ENCODE results near the gene TSPAN11.

The TSPAN11 gene, protein sequence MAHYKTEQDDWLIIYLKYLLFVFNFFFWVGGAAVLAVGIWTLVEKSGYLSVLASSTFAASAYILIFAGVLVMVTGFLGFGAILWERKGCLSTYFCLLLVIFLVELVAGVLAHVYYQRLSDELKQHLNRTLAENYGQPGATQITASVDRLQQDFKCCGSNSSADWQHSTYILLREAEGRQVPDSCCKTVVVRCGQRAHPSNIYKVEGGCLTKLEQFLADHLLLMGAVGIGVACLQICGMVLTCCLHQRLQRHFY

DNA sequence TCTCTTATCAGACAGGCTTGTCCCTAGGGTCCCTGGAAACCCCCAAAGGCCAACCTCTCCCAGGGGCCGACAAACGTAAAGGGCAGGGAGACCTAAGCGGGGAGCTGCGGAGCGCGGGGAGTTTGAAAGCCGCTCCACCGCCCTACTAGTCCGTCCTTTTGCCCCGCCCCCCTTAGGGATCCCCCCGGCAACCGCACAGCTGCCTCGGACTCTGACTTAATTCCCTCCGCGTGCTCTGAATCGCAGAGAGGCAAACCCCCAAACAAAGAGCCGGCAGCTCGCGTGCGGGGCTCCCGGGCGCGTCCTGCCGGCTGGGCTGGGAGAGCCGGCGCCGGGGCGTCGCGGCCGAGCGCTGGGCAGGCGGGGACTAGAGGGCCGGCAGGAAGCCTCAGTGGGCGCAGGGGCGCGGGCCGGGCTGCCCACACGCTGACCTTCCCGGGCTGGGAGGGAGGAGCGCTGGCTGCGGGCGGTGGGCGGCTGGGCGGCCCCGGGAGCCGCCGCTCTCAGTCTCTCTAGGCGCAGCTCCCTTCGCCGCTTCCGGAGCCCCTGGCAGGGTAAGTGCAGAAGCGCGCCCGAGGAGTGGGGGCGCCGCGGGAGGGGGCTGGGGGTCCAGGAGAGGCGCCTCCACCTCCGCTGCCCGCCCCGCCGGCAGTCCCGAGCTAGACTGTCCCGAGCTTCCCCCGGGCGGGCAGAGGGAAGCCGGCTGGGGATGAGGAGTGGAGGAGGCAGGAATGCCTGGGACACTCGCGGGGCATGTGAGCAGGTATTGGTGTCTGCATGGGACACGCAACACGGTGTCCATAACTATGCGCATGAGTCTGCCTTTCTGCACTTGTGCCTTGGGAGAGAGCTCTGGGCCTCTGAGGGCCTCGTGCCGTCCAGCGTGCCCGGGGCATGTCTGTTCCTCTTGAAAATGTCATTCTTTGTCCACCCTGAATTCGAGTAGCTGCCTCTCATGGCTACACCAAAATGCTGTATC, at the start of gene TSPAN11:
Gene TSPAN11 (plus strand): TSS at position 506 of the 979 bp plus-strand sequence. CDS start 27,244 bp downstream, outside the sequence.
- Histone ChIP-seq H3K9me3 (ENCODE audit: control insufficient read depth in 2 of 2, low read length in 2 of 2) (no peaks in the 10 kb centered on the region), H3K4me3 (ENCODE audit: low read length in 2 of 2) (peak within 1 kb of the TSS; percentile 54 to 65)

DNA sequence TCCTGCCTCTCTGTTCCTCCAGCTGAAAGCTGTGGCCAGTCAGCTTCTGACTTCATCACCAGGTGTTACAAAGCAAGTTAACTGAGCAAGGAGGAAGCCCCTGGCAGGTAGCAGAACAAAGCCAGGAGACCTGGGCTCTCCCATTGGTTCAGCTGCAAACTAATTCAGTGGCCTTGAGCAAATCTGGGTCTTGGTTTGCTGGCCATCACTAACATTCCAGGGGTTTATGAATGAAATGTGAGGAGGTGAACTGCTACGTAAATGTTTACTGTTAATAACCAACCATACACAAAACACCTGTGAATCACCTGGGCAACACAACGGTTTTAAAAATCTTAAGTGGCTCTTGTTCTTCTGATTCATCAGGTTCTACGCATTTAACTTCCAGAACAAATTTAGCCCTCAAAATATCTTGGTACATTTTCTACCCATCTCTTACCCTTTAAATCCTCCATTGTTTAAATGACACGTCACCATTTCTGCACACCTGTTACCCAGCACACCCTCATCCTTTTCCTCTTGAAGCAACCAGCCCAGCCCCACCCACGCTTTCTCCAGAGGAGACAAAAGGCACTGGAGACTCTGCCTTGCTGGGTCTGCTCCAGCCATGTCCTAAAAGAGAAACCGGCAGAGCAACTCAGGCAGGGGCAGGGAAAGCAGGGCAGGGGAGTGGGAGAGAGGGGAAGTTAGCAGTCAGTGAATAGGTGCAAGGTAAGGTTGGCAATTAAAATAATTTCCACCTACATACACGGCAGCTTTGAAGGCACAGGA, 49.3 kb upstream of the TSPAN11 start:
- no peaks in the 10 kb centered on the region for H3K9me3 ChIP-seq (ENCODE audit: control insufficient read depth in 2 of 2, low read length in 2 of 2)
- no peak overlapping the region for H3K27ac ChIP-seq (ENCODE audit: low read length)
- H3K9ac ChIP-seq (ENCODE audit: low read length in 2 of 2): no peak overlapping the region
- H3K4me3 ChIP-seq (ENCODE audit: low read length in 2 of 2): no peak overlapping the region
- H3K4me1 ChIP-seq (ENCODE audit: control insufficient read depth, insufficient read depth, low read length): no peaks in the 10 kb centered on the region
- no peaks in the 10 kb centered on the region for H3K27me3 ChIP-seq (ENCODE audit: control insufficient read depth in 1 of 2, insufficient read depth in 2 of 2, low read length in 2 of 2)
- H3K36me3 ChIP-seq (ENCODE audit: control insufficient read depth in 2 of 2, insufficient read depth in 2 of 2, low read length in 2 of 2): no peaks in the 10 kb centered on the region

More for the DNA sequence above, at the start of gene TSPAN11:
- peaks cover 17% of the 10 kb centered on the region for H3K4me1 ChIP-seq (ENCODE audit: control insufficient read depth, insufficient read depth, low read length)
- peak within 1 kb of the TSS in 1 of 2 donors; percentile 24 for H3K9ac ChIP-seq (ENCODE audit: low read length in 2 of 2)
- no peak within 1 kb of the TSS for H3K27ac ChIP-seq (ENCODE audit: low read length)
- no peaks in the 10 kb centered on the region for H3K36me3 ChIP-seq (ENCODE audit: control insufficient read depth in 2 of 2, insufficient read depth in 2 of 2, low read length in 2 of 2)
- peaks cover 21 to 26% of the 10 kb centered on the region in 2 donors for H3K27me3 ChIP-seq (ENCODE audit: control insufficient read depth in 1 of 2, insufficient read depth in 2 of 2, low read length in 2 of 2)

DNA sequence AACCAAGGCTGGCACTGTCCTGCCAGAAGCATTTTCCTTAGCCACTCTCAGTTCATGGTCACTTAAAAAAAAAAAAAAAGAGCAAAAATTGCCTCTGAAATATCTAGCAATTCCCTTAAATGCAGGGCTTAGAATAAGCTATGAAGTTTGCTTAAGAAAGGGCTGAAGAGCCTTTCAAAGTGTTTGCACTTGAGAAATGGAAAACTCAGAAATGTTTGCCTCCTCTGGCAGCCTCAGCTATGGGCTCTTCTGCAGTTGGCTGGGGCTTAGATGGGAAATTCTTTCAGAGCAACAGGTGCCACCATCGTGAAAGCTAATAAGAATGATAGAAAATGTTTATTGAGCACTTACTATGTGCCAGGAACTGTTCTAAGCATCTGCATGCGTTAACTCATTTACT, 48.5 kb upstream of the TSPAN11 start:
- no peaks in the 10 kb centered on the region for H3K36me3 ChIP-seq (ENCODE audit: control insufficient read depth in 2 of 2, insufficient read depth in 2 of 2, low read length in 2 of 2)
- H3K27me3 ChIP-seq (ENCODE audit: control insufficient read depth in 1 of 2, insufficient read depth in 2 of 2, low read length in 2 of 2): no peaks in the 10 kb centered on the region
- H3K27ac ChIP-seq (ENCODE audit: low read length): no peak overlapping the region
- H3K4me3 ChIP-seq (ENCODE audit: low read length in 2 of 2): no peak overlapping the region
- H3K4me1 ChIP-seq (ENCODE audit: control insufficient read depth, insufficient read depth, low read length): no peaks in the 10 kb centered on the region
- H3K9ac ChIP-seq (ENCODE audit: low read length in 2 of 2): no peak overlapping the region
- no peaks in the 10 kb centered on the region for H3K9me3 ChIP-seq (ENCODE audit: control insufficient read depth in 2 of 2, low read length in 2 of 2)

GRCh38 chr12:30880061-30880460, 46.5 kb upstream of the TSPAN11 start:
- Histone ChIP-seq H3K9me3 (ENCODE audit: control insufficient read depth in 2 of 2, low read length in 2 of 2) (no peaks in the 10 kb centered on the region), H3K4me1 (ENCODE audit: control insufficient read depth, insufficient read depth, low read length) (no peaks in the 10 kb centered on the region), H3K9ac (ENCODE audit: low read length in 2 of 2) (no peak overlapping the region), H3K27ac (ENCODE audit: low read length) (no peak overlapping the region), H3K27me3 (ENCODE audit: control insufficient read depth in 1 of 2, insufficient read depth in 2 of 2, low read length in 2 of 2) (no peaks in the 10 kb centered on the region), H3K36me3 (ENCODE audit: control insufficient read depth in 2 of 2, insufficient read depth in 2 of 2, low read length in 2 of 2) (no peaks in the 10 kb centered on the region), H3K4me3 (ENCODE audit: low read length in 2 of 2) (no peak overlapping the region)

DNA sequence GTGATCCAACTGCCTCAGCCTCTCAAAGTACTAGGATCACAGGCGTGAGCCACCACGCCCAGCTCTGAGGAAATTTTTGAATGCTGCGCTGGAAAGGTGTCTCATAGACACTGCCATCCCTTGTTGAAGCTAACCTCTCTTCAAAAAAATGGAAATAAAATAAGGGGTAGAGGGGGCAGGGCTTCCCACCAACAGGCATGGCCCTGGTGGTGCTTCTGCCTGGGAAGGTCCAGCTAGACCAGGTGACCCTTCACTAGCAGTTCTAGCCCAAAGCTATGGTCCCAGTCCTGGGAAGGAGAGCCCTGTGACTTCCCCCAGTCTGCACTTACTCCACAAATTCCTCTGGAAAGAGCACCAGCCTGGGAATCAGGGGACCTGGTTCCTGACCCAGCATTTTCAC, 45.7 kb upstream of the TSPAN11 start:
- H3K4me3 ChIP-seq (ENCODE audit: low read length in 2 of 2): no peak overlapping the region
- H3K9ac ChIP-seq (ENCODE audit: low read length in 2 of 2): no peak overlapping the region
- H3K9me3 ChIP-seq (ENCODE audit: control insufficient read depth in 2 of 2, low read length in 2 of 2): peaks cover 0 to 2% of the 10 kb centered on the region in 2 donors
- H3K36me3 ChIP-seq (ENCODE audit: control insufficient read depth in 2 of 2, insufficient read depth in 2 of 2, low read length in 2 of 2): no peaks in the 10 kb centered on the region
- no peaks in the 10 kb centered on the region for H3K27me3 ChIP-seq (ENCODE audit: control insufficient read depth in 1 of 2, insufficient read depth in 2 of 2, low read length in 2 of 2)
- no peaks in the 10 kb centered on the region for H3K4me1 ChIP-seq (ENCODE audit: control insufficient read depth, insufficient read depth, low read length)
- no peak overlapping the region for H3K27ac ChIP-seq (ENCODE audit: low read length)

GRCh38 chr12:30882706-30883105, 43.8 kb upstream of the TSPAN11 start:
- Histone ChIP-seq H3K9me3 (ENCODE audit: control insufficient read depth in 2 of 2, low read length in 2 of 2) (peaks cover 0 to 10% of the 10 kb centered on the region in 2 donors), H3K4me1 (ENCODE audit: control insufficient read depth, insufficient read depth, low read length) (no peaks in the 10 kb centered on the region), H3K4me3 (ENCODE audit: low read length in 2 of 2) (no peak overlapping the region), H3K27me3 (ENCODE audit: control insufficient read depth in 1 of 2, insufficient read depth in 2 of 2, low read length in 2 of 2) (no peaks in the 10 kb centered on the region), H3K36me3 (ENCODE audit: control insufficient read depth in 2 of 2, insufficient read depth in 2 of 2, low read length in 2 of 2) (no peaks in the 10 kb centered on the region), H3K9ac (ENCODE audit: low read length in 2 of 2) (no peak overlapping the region), H3K27ac (ENCODE audit: low read length) (no peak overlapping the region)

GRCh38 chr12:30884799-30885198, 41.7 kb upstream of the TSPAN11 start:
- Histone ChIP-seq H3K27ac (ENCODE audit: low read length) (no peak overlapping the region), H3K36me3 (ENCODE audit: control insufficient read depth in 2 of 2, insufficient read depth in 2 of 2, low read length in 2 of 2) (no peaks in the 10 kb centered on the region), H3K9ac (ENCODE audit: low read length in 2 of 2) (no peak overlapping the region), H3K27me3 (ENCODE audit: control insufficient read depth in 1 of 2, insufficient read depth in 2 of 2, low read length in 2 of 2) (no peaks in the 10 kb centered on the region), H3K9me3 (ENCODE audit: control insufficient read depth in 2 of 2, low read length in 2 of 2) (peaks cover 0 to 10% of the 10 kb centered on the region in 2 donors), H3K4me3 (ENCODE audit: low read length in 2 of 2) (no peak overlapping the region), H3K4me1 (ENCODE audit: control insufficient read depth, insufficient read depth, low read length) (no peaks in the 10 kb centered on the region)

- Histone ChIP-seq H3K27ac (ENCODE audit: low read length) (no peak overlapping the region), H3K36me3 (ENCODE audit: control insufficient read depth in 2 of 2, insufficient read depth in 2 of 2, low read length in 2 of 2) (no peaks in the 10 kb centered on the region), H3K9ac (ENCODE audit: low read length in 2 of 2) (no peak overlapping the region), H3K4me3 (ENCODE audit: low read length in 2 of 2) (no peak overlapping the region), H3K27me3 (ENCODE audit: control insufficient read depth in 1 of 2, insufficient read depth in 2 of 2, low read length in 2 of 2) (no peaks in the 10 kb centered on the region), H3K4me1 (ENCODE audit: control insufficient read depth, insufficient read depth, low read length) (no peaks in the 10 kb centered on the region), H3K9me3 (ENCODE audit: control insufficient read depth in 2 of 2, low read length in 2 of 2) (peaks cover 0 to 10% of the 10 kb centered on the region in 2 donors)
These were observed 41.2 kb upstream of the TSPAN11 start for GRCh38 chr12:30885321-30885720.

GRCh38 chr12:30887226-30887625, 39.3 kb upstream of the TSPAN11 start:
- no peak overlapping the region for H3K9ac ChIP-seq (ENCODE audit: low read length in 2 of 2)

GRCh38 chr12:30888241-30888640, 38.3 kb upstream of the TSPAN11 start:
- Histone ChIP-seq H3K36me3 (ENCODE audit: control insufficient read depth in 2 of 2, insufficient read depth in 2 of 2, low read length in 2 of 2) (no peaks in the 10 kb centered on the region), H3K4me3 (ENCODE audit: low read length in 2 of 2) (no peak overlapping the region), H3K9me3 (ENCODE audit: control insufficient read depth in 2 of 2, low read length in 2 of 2) (peaks cover 0 to 10% of the 10 kb centered on the region in 2 donors), H3K27ac (ENCODE audit: low read length) (no peak overlapping the region), H3K9ac (ENCODE audit: low read length in 2 of 2) (no peak overlapping the region), H3K27me3 (ENCODE audit: control insufficient read depth in 1 of 2, insufficient read depth in 2 of 2, low read length in 2 of 2) (no peaks in the 10 kb centered on the region), H3K4me1 (ENCODE audit: control insufficient read depth, insufficient read depth, low read length) (no peaks in the 10 kb centered on the region)

More at GRCh38 chr12:30887226-30887625, 39.3 kb upstream of the TSPAN11 start:
- Histone ChIP-seq H3K36me3 (ENCODE audit: control insufficient read depth in 2 of 2, insufficient read depth in 2 of 2, low read length in 2 of 2) (no peaks in the 10 kb centered on the region), H3K27ac (ENCODE audit: low read length) (no peak overlapping the region), H3K9me3 (ENCODE audit: control insufficient read depth in 2 of 2, low read length in 2 of 2) (peaks cover 0 to 10% of the 10 kb centered on the region in 2 donors), H3K4me1 (ENCODE audit: control insufficient read depth, insufficient read depth, low read length) (no peaks in the 10 kb centered on the region), H3K27me3 (ENCODE audit: control insufficient read depth in 1 of 2, insufficient read depth in 2 of 2, low read length in 2 of 2) (no peaks in the 10 kb centered on the region), H3K4me3 (ENCODE audit: low read length in 2 of 2) (no peak overlapping the region)

All from stomach smooth muscle (tissue), 2 donors.